Left colon (tissue), 2 donors: ENCODE data around the gene TNFSF12. TPM values are rescaled to one million over a fixed set of nuclear protein-coding genes. Genes with fewer than 3 reads are reported as not detected.

Experiments used
- ATAC-seq: fragments of 200-7000 bp; cut with Tn5 transposase; one replicate; pipeline ENCODE4 v1.9.1; 2020; ENCODE audit warnings: mild to moderate bottlenecking, moderate library complexity
- DNase-seq, 2 donors: peaks; one replicate each; pipeline ENCODE4 v3.0.0-alpha.2; 2020
- intact Hi-C, 2 donors: fragments of 100-400 bp; cut with DNase I in 1 of 2; cut with micrococcal nuclease in 1 of 2; formaldehyde crosslinking; loops; one replicate each; pipeline versions ENCODE4 v1.11.2 to v1.14.0; 2022; cut with DNase I, micrococcal nuclease
- long read RNA-seq: library from polyadenylated mRNA; unstranded; transcript quantifications from one replicate; pipeline ENCODE4 v2.0.0, GENCODE V29; 2021
- total RNA-seq, 2 donors: library from RNA; stranded (reverse); fragmentation: NEBNext Ultra II Directional; extraction: Animal tissue kit (Norgen Biotek cat#: 25700); gene quantifications; one replicate each; pipeline ENCODE4 v1.2.1, GENCODE V29; 2021
- donor health status: DM: no; HTN: no; CAD: no.
- donor health status: DM: yes; HTN: yes; CAD: no.

Gene TNFSF12, protein sequence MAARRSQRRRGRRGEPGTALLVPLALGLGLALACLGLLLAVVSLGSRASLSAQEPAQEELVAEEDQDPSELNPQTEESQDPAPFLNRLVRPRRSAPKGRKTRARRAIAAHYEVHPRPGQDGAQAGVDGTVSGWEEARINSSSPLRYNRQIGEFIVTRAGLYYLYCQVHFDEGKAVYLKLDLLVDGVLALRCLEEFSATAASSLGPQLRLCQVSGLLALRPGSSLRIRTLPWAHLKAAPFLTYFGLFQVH
- 10 to 100 TPM in 1 of 2 donors, 1 to 10 TPM in 1; 9.8 to 17.3 TPM for total RNA-seq
- long read RNA-seq, partial matches to known transcripts: 0 of 1 reads
- long read RNA-seq, other reads (novel, unspliced or antisense): 0 of 1 reads

DNA sequence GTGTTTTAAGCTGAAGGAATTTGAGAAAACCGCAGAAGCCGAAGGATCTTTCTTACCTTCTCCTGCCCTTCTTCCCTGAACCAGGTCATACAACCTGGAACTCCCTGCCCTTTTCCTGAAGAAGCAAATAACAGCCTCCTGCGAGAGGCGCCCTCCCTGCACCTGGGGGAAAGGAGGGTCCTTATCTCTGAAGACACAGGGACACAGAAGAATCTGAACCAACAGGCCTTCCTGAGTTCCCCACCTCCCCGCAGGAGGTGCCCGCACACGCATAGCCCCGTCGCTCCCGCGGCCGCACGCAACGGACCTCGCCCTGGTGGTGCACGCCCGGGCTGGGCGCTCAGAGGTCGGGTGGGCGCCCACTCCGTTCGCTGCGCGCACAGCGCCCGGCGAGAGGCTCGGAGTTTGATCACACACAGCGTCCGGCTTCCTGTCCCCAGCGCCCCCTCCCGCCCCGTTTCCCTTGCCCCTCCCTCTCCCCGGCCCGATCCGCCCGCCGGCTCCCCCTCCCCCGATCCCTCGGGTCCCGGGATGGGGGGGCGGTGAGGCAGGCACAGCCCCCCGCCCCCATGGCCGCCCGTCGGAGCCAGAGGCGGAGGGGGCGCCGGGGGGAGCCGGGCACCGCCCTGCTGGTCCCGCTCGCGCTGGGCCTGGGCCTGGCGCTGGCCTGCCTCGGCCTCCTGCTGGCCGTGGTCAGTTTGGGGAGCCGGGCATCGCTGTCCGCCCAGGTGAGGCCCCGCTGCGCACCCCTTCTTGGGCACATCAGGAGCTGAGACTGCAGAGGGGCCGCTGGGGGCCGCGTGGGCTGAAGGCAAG lies at the start of gene TNFSF12:
TNFSF12 (plus strand) TSS at position 474 of the 816 bp plus-strand sequence; CDS start at position 570, 96 bp downstream.
- DNase-seq (peak; percentile 62 to 81), ATAC-seq (peak; percentile 73)
- intact Hi-C loops: no loop called here

DNA sequence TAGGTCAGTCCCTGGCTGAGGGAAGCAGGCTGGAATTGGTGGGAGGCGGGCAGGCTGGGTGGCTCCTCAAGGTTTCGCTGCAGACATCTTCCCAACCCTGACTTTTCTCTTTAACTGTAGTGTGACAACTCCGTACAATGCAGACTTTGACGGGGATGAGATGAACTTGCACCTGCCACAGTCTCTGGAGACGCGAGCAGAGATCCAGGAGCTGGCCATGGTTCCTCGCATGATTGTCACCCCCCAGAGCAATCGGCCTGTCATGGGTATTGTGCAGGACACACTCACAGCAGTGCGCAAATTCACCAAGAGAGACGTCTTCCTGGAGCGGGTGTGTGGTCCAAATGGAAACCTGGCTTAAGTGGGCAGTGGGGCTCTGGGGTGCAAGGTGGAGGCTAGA lies 49.7 kb upstream of the TNFSF12 start:
- DNase-seq (no peak), ATAC-seq (no peak)
- intact Hi-C loops: no loop called here

DNA sequence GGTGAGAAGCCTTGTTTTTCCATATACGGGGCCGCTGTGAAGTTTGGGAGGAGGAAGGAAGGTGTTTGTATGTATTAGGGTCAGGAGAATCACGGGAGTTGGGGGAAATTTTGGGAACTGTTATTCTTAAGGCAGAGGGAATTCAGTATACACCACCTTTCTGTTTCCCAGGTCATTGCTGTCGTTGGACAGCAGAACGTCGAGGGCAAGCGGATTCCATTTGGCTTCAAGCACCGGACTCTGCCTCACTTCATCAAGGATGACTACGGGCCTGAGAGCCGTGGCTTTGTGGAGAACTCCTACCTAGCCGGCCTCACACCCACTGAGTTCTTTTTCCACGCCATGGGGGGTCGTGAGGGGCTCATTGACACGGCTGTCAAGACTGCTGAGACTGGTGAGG lies 47.1 kb upstream of the TNFSF12 start:
- intact Hi-C loops: no loop called here
- ATAC-seq: no peak
- no peak for DNase-seq

DNA sequence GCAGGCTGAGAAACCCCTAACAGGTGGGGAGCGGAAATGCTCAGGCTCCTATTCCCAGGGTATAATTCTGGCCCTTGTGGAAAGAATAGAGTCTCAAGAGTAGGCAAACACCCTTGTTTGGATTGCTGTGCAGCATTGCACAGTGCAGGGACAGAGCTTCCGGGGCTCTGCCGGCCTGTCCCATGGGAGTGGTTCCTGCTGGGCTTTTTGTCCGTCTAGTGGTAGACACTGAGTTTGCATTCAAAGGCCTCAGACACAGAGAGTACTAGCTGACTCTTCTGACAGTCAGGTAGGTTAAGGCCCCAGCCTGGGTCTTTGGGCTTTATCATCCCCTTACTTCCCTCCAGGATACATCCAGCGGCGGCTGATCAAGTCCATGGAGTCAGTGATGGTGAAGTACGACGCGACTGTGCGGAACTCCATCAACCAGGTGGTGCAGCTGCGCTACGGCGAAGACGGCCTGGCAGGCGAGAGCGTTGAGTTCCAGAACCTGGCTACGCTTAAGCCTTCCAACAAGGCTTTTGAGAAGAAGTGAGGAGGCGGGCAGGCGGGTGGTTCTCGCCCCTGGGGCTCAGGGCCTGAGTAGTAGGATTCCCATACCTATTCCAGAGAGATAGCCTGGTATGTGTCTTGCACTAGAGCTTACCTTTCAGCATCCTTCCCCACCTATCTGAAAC lies 46.5 kb upstream of the TNFSF12 start:
- intact Hi-C loops: no loop called here

DNA sequence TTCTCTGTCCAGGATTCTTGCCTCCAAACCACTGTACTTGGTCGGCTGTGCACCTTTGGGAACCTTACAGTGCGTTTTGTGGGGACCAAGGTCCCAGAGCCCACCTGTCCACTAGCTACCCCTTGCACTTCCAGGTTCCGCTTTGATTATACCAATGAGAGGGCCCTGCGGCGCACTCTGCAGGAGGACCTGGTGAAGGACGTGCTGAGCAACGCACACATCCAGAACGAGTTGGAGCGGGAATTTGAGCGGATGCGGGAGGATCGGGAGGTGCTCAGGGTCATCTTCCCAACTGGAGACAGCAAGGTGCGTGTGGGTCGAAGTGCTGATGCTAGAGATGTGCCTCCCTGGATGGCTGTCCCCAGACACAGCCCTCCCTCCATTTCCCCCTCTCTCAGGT lies 45.9 kb upstream of the TNFSF12 start:
- DNase-seq (no peak), ATAC-seq (peak; percentile 31)
- intact Hi-C loops: no loop called here

More for the DNA sequence above, 46.5 kb upstream of the TNFSF12 start:
- ATAC-seq: peak; percentile 23
- DNase-seq: no peak

DNA sequence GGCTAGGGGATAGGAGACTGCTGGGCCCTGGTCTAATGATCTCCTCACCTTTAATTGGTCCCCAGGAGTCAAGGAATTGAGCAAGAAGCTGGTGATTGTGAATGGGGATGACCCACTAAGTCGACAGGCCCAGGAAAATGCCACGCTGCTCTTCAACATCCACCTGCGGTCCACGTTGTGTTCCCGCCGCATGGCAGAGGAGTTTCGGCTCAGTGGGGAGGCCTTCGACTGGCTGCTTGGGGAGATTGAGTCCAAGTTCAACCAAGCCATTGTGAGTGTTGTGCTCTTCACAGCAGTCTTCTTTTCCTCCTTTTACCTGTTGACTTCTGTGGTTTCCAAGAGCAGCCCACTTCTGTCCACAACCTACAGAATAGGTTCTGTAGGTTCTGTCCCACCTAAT lies 45.3 kb upstream of the TNFSF12 start:
- intact Hi-C loops: no loop called here
- DNase-seq (no peak), ATAC-seq (no peak)

DNA sequence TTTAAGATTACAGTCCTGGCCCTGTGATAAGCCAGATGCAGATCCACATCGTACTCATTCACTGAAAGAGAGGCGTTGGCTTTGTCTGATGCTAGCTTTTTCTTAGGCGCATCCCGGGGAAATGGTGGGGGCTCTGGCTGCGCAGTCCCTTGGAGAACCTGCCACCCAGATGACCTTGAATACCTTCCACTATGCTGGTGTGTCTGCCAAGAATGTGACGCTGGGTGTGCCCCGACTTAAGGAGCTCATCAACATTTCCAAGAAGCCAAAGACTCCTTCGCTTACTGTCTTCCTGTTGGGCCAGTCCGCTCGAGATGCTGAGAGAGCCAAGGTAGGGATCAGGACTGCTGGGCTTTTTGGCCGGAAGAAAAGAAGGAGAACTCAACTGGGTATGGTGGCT lies 40.7 kb upstream of the TNFSF12 start:
- intact Hi-C loops: no loop called here
- ATAC-seq (no peak), DNase-seq (no peak)

DNA sequence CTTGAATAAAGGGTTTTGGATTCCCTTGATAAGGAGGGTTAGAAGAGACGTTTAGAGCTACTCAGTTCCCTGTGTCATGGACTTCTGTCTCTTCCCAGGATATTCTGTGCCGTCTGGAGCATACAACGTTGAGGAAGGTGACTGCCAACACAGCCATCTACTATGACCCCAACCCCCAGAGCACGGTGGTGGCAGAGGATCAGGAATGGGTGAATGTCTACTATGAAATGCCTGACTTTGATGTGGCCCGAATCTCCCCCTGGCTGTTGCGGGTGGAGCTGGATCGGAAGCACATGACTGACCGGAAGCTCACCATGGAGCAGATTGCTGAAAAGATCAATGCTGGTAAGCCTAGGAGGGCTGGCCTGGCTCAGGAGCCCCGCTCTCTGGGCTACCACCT lies 40.0 kb upstream of the TNFSF12 start:
- intact Hi-C loops: no loop called here
- ATAC-seq (no peak), DNase-seq (no peak)

DNA sequence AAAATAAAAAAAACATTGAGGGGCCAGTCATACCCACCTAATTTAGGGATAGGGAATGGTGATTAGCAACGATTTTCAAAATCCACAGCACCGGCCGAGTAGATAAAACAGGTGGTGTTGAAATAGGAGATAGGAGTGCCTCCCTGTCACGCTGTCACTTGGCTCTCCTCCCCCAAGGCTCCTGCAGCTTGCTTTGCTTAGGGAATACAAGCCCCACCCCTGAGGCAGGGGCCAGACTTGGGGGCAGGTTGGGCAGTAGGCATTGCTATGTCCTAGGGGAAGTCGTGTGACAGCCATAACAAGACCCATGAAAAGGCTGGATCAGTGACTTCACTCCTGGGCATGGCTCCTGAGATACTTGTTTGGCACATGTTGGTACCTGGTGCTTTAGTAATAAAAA lies 38.9 kb upstream of the TNFSF12 start:
- intact Hi-C loops: no loop called here
- DNase-seq (no peak), ATAC-seq (no peak)

DNA sequence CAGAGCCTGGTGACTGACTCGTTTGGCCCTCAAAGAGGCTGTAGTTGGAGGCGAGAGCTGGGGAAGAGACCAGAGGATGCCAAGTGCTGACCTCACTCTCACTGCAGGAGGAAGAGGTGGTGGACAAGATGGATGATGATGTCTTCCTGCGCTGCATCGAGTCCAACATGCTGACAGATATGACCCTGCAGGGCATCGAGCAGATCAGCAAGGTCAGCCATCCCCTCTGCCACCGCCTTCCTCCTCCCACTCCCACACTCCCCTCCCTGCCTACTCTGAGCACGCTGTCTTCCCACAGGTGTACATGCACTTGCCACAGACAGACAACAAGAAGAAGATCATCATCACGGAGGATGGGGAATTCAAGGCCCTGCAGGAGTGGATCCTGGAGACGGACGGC lies 37.8 kb upstream of the TNFSF12 start:
- DNase-seq (no peak), ATAC-seq (no peak)
- intact Hi-C loops: no loop called here

DNA sequence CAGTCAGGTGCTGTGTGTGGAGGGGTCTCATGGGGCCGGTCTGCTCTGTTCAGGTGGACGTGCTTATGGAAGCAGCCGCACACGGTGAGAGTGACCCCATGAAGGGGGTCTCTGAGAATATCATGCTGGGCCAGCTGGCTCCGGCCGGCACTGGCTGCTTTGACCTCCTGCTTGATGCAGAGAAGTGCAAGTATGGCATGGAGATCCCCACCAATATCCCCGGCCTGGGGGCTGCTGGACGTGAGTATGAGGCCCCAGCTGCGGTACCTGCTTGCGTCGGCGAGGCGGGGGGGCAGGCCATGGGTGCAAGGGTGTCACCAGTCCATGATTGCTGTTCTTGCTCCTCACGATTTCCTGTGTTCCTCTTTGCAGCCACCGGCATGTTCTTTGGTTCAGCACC lies 36.8 kb upstream of the TNFSF12 start:
- intact Hi-C loops: no loop called here
- DNase-seq (no peak), ATAC-seq (no peak)

DNA sequence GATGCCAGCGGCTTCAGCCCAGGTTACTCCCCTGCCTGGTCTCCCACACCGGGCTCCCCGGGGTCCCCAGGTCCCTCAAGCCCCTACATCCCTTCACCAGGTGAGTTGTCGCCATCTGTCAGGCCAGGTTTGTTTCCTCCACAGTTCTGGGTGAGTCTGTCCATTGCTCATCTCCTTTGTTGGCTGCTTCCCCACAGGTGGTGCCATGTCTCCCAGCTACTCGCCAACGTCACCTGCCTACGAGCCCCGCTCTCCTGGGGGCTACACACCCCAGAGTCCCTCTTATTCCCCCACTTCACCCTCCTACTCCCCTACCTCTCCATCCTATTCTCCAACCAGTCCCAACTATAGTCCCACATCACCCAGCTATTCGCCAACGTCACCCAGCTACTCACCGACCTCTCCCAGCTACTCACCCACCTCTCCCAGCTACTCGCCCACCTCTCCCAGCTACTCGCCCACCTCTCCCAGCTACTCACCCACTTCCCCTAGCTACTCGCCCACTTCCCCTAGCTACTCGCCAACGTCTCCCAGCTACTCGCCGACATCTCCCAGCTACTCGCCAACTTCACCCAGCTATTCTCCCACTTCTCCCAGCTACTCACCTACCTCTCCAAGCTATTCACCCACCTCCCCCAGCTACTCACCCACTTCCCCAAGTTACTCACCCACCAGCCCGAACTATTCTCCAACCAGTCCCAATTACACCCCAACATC lies 35.9 kb upstream of the TNFSF12 start:
- DNase-seq (no peak), ATAC-seq (no peak)
- intact Hi-C loops: no loop called here

DNA sequence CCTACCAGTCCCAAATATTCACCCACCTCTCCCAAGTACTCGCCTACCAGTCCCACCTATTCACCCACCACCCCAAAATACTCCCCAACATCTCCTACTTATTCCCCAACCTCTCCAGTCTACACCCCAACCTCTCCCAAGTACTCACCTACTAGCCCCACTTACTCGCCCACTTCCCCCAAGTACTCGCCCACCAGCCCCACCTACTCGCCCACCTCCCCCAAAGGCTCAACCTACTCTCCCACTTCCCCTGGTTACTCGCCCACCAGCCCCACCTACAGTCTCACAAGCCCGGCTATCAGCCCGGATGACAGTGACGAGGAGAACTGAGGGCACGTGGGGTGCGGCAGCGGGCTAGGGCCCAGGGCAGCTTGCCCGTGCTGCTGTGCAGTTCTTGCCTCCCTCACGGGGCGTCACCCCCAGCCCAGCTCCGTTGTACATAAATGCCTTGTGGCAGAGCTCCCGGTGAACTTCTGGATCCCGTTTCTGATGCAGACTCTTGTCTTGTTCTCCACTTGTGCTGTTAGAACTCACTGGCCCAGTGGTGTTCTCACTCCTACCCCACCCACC lies 34.9 kb upstream of the TNFSF12 start:
- intact Hi-C loops: loop anchor here in 1 of 2 donors (2.0 kb wide), 1 partner anchor 47 kb away; the partner anchor contains the start of gene SENP3
- ATAC-seq: no peak
- no peak for DNase-seq

DNA sequence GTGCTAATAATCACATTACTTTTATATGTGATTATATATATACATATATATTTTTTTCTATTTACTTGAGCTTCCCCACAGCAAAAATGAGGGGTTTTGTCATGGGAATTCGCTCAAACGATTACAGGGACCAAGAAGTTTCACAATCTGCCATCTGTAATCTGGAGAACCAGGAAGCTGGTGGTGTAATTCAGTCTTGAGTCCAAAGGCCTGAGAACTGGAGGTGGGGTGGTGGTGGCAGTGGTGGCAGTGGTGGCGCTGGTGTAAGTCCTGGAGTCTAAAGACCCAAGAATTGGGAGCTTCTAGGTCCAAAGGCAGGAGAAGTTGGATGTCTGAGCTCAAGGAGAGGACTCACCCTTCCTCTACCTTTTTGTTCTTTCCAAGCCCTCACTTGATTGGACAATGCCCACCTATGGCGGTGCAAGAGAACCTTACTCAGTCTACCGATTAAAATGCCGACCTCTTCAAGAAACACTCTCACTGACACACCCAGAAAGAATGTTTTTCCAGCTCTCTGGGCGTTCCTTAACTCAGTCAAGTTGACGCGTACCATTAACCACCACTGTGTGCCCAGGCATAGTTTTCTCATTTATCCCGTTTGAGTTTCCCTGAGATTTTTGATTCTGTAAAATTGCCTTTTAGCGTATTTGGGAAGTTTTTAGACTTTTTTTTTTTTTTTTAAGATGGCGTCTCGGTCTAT lies 32.8 kb upstream of the TNFSF12 start:
- intact Hi-C loops: loop anchor here in 1 of 2 donors (2.0 kb wide), 1 partner anchor 45 kb away; the partner anchor contains the start of gene SENP3
- DNase-seq (peak; percentile 67 to 71), ATAC-seq (peak; percentile 93)

DNA sequence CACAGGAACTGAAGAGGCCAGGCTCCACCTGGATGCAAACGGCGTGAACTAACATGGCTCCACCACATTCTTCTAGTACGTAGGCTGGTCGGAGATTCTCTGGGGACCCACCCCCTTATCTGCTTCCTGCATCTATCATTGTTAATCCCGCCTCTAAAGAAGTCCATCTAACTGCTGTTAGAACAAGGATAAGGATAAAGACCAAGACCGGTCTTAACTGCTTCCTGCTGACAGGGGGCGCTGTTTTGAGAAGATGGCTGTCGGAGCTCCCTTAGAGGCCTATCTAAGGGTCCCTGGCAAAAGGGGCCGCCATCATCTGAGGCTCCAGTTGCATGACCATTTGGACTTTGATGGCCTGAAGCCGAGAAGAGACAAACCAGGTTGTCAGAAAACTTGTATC lies 25.8 kb upstream of the TNFSF12 start:
- DNase-seq (no peak), ATAC-seq (peak; percentile 42)
- intact Hi-C loops: no loop called here

DNA sequence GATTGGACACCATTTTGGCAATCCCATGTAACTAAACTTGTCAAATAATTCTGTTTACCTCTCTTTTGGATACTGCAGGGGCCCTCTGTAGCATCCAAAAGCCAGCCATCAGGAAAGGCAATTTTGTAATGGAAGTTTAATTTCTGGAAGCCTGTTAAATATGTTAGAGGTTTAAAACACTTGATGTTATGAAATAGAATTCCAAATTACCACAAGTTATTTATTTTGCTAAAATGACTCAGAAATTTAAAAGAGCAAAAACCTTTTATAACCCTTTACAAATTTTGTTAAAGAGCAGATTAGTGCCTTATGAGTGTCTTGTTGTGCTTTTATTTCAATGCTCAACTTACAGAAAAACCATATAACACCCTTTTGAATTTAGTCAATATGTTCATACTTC lies 20.0 kb upstream of the TNFSF12 start:
- intact Hi-C loops: no loop called here
- ATAC-seq: no peak
- DNase-seq: no peak

DNA sequence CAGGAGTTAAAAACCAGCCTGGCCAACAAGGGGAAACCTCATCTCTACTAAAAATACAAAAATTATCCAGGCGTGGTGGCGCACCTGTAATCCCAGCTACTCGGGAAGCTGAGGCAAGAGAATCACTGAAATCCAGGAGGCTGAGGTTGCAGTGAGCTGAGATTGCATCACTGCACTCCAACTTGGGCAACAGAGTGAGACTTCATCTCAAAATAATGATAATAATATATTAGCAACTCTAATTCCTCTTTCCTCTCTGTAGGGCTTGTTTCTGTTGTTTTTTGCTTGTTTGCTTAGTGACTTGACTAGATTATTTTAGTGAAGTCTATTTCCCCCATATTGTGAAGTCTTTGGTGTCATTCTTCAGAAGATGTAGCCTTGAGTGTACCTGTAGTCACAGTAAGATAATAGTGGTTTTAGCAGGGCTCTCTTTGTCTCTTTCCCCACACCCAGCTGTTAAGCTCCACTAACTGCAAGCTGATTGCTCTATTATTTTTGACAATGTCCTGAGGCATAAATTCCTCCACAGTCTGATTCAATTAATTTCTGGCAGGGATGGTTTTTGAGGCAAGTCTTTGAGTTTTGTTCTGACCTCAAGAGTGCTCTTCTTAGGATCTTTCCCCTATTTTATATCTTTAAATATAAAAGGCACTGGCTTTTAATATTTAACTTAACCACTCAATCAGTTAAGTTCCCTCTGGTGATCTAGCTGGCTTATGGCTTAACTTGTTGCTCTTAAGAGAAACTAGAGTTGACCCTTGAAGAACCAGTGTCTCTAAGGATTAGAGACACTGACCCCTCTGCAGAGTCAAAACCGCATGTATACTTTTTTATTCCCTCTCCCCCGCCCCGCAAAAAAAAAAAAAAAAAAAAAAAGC lies 18.6 kb upstream of the TNFSF12 start:
- intact Hi-C loops: no loop called here
- no peak for ATAC-seq

More for the DNA sequence above, 18.6 kb upstream of the TNFSF12 start:
- no peak for DNase-seq
